ENCODE measurements around the gene NOBOX.
"Not testable (repeated sequence)": the region's sequence is repeated elsewhere in the genome, so short reads cannot be mapped to it uniquely, and the experiment has no call there.

Gene NOBOX

GRCh38 chr7:144403649-144404061 is at the start of gene NOBOX:
TSS of gene NOBOX (minus strand) at chr7:144403693.
- no peak for DNase-seq

- DNase-seq: no peak
Observed at GRCh38 chr7:144452064-144452463, 48.6 kb upstream of the NOBOX start.

GRCh38 chr7:144445590-144445989 is 42.1 kb upstream of the NOBOX start:
- no peak for DNase-seq

GRCh38 chr7:144439717-144440205 is 36.3 kb upstream of the NOBOX start:
- no peak for DNase-seq

- DNase-seq: no peak
Observed at GRCh38 chr7:144438759-144439158, 35.3 kb upstream of the NOBOX start.

GRCh38 chr7:144437370-144438191 is 34.1 kb upstream of the NOBOX start:
- DNase-seq: peak in 1 of 2 experiments; percentile 16

GRCh38 chr7:144436500-144436899 is 33.0 kb upstream of the NOBOX start:
- DNase-seq: no peak

- DNase-seq: no peak
Observed at GRCh38 chr7:144428431-144428830, 24.9 kb upstream of the NOBOX start.

GRCh38 chr7:144427539-144427938 is 24.0 kb upstream of the NOBOX start:
- DNase-seq: not testable (repeated sequence)

GRCh38 chr7:144418931-144419330 is 15.4 kb upstream of the NOBOX start:
- DNase-seq: not testable (repeated sequence)

GRCh38 chr7:144416341-144416740 is 12.8 kb upstream of the NOBOX start:
- DNase-seq: no peak

- no peak for DNase-seq
Observed at GRCh38 chr7:144415858-144416257, 12.4 kb upstream of the NOBOX start.

GRCh38 chr7:144414815-144415214 is 11.3 kb upstream of the NOBOX start:
- no peak for DNase-seq

- no peak for DNase-seq
Observed at GRCh38 chr7:144410441-144410840, 6.9 kb upstream of the NOBOX start.

- no peak for DNase-seq
Observed at GRCh38 chr7:144408121-144408520, 4.6 kb upstream of the NOBOX start.

GRCh38 chr7:144407266-144407931 is 3.9 kb upstream of the NOBOX start:
- no peak for DNase-seq

GRCh38 chr7:144404946-144405345 is 1.5 kb upstream of the NOBOX start:
- no peak for DNase-seq

- DNase-seq: no peak
Observed at GRCh38 chr7:144403102-144403501, 391 bp downstream of the NOBOX start.

- DNase-seq: no peak
Observed at GRCh38 chr7:144401490-144401889, 2.0 kb downstream of the NOBOX start.

- no peak for DNase-seq
Observed at GRCh38 chr7:144399946-144400345, 3.5 kb downstream of the NOBOX start.

- DNase-seq: no peak
Observed at GRCh38 chr7:144398911-144399310, 4.6 kb downstream of the NOBOX start.

- no peak for DNase-seq
Observed at GRCh38 chr7:144398291-144398690, 5.2 kb downstream of the NOBOX start.

- no peak for DNase-seq
Observed at GRCh38 chr7:144397086-144397485, 6.4 kb downstream of the NOBOX start.

- no peak for DNase-seq
Observed at GRCh38 chr7:144391823-144392255, 11.7 kb downstream of the NOBOX start.

Data from stimulated activated CD4-positive, alpha-beta T cell treated with anti-CD3 and anti-CD28 coated beads, Interleukin-4, amount 100 ng/mL, for 4 hours (primary cell).